ENCODE measurements around the gene NETO2.
"Not testable (repeated sequence)": the region's sequence is repeated elsewhere in the genome, so short reads cannot be mapped to it uniquely, and the experiment has no call there.

Gene NETO2

DNA sequence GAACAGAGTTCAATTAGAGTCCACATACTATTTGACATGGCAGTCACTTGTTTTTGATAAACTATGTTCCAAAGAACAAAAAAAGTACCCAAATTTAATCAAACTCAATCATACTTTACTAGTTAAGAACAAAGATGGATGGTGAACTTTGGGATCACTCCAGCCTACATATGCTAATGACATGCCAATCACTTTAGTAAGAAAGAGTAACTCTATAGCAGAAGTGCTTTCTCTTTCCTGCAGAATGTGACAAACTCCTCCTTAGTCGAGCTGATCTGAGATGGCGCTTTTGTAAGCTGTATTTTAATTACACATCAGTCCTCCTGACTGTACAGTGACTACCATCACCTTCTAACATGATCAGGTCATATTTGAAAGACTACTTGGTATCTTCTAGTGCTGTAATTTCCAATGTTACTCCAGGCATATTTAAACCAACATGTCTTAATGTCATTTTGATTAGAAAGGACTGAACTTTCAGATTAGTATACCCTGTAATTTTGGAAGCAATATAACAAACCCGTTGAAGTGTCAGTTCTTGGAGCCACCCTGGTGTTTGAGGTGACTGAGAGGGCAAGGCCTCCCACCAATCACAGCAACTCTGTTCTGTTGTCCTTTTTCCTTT, 4.1 kb downstream of the NETO2 start:
- no peak overlapping the region for H3K4me3 ChIP-seq (ENCODE audit: low read length)
- DNase-seq (ENCODE audit: low read depth, low spot score) = no peak

DNA sequence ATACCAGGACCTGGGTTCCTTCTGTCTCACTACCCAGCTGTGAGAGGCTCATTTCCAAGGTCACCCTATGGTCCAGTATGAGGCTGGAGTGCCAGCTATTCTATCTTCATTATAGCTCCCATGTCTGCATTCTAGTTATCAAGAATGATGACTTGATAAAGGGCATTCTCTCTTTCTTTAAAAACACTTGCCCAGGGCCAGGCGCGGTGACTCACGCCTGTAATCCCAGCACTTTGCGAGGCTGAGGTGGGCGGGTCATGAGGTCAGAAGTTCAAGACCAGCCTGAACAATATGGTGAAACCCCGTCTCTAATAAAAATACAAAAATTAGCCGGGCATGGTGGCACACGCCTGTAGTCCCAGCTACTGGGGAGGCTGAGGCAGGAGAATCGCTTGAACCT, 5.8 kb downstream of the NETO2 start:
- DNase-seq (ENCODE audit: low read depth, low spot score); H3K4me3 ChIP-seq (ENCODE audit: low read length): not testable (repeated sequence)

DNA sequence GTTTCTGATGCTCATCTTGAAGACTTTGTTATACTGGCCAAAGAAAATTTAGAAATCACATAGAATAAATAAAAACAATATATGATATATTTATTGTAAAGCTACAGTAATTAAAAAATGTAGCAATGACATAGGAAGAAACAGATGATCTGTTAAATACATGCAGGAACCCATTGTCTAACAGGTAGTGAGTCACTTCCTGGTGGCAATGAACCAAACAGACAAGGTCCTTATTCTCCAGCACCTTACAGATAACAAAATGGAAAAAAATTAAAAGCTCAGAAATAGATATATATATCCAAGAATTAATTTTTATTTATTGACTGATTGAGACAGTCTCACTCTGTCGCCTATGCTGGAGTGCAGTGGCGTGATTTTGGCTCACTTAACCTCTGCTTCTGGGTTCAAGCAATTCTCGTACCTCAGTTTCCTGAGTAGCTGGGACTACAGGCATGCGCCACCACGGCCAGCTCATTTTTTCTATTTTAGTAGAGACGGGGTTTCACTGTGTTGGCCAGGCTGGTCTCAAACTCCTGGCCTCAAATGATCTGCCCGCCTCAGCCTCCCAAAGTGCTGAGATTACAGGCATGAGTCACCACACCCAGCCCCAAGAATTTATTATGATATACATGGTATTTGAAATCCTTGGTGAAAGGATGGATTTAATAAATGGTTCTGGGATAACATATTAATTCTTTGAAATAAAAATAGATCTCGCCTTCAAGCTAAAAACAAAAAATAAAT, 7.5 kb downstream of the NETO2 start:
- DNase-seq (ENCODE audit: low read depth, low spot score) = no peak
- H3K4me3 ChIP-seq (ENCODE audit: low read length) = no peak overlapping the region

DNA sequence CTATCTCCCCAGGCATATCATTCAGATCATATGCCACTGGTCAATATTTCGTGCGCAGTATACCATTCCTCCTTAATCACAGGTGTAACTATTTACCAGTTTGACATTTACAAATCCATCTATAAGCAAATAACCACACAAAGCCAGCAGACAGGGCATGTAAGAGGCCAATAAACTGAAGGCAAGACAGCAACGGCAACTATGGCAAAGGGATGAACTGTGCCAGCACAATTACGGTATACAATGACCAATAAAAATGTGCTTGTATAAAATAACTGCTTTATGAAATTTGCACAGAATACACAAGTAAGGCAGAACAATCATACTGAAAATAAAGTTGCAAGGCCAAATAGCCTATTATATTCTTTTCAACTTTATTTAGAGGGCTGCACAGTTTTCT, 9.2 kb downstream of the NETO2 start:
- no peak overlapping the region for H3K4me3 ChIP-seq (ENCODE audit: low read length)
- DNase-seq (ENCODE audit: low read depth, low spot score) = no peak

DNA sequence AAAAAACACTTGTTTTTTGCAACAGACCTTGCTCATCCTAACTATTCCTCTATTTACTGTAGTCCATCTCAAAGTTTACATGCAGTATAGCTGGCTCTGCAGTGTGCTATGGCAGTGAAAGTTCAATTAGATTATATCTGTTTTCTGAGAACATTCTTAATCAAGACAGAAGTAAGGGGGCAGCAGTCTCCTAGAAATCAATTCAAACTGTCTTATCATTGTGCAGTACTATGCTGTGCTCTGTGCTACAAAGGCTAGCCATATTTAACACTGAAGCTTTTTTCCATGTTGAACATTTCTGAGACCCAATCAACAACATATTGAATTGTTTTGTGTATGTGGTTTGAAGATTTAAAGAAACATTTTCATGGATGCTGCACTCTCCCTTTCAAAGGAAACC, 11.4 kb downstream of the NETO2 start:
- no peak overlapping the region for H3K4me3 ChIP-seq (ENCODE audit: low read length)
- DNase-seq (ENCODE audit: low read depth, low spot score) = no peak

DNA sequence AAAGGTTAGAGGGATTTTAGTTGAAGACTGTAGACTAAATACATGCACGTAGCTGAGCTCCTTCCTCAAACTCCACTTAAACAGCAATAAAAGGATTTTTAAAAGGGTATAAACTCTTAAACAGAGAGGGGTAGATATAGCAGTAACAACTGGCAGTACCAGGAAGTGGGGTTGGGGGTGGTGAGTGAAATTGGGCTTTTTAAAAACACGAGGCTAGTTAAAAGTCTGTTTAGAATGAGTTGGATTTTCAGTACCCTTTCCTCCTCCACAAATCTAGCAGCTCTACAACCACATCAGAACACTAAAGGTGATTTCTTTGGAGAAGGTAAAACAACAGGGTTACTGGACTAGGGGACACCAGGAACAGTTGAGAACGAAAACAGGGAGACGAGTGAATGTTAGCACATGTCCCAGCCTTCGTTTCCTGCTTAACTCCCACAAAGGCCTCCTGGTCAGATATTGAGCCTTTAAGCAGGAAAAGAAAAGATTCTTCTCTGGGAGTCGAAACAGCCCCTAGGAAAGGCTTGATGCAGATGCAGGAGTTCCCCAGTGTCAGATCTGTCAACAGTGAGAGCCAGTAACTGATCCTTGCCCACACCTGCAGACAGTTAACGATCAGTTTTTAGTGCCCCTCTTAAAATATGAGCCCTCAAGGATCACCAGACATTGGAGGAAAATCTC, 13.8 kb downstream of the NETO2 start:
- H3K4me3 ChIP-seq (ENCODE audit: low read length) = peak overlapping the region; percentile 24
- DNase-seq (ENCODE audit: low read depth, low spot score) = no peak

DNA sequence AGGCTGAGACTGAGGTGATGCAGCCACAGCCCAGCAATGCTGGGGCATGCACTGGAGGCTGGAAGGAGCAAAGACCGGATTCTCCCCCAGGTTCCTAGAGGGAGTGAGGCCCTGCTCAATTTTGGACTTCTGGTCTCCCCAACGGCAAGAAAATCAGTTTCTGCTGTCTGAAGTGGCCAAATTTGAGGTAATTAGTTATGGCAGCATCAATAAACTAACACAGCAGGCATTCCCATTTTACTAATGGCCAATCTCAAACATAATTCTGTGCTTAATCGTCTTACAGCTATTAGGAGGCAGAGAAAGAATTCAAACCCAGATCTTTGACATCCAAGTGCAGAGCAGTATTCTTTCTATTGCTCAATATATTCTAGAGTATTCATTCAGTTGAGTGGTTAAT, 16.2 kb downstream of the NETO2 start:
- H3K4me3 ChIP-seq (ENCODE audit: low read length) = no peak overlapping the region
- DNase-seq (ENCODE audit: low read depth, low spot score) = no peak

DNA sequence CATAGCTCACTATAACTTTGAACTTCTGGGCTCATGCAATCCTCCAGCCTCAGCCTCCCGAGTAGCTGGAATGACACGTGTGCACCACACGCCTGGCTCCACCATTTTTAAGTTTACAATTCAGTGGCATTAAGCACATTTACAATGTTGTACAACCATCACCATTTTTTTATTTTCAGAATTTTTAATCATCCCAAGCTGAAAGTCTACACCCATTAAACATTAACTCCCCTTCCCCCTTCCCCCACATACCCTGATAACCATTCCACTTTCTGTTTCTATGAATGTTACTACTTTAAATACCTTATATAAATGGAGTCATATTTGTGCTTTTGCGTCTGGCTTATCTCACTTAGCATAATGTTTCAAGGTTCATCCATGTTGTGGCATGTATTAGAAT, 18.0 kb downstream of the NETO2 start:
- H3K4me3 ChIP-seq (ENCODE audit: low read length) = no peak overlapping the region
- DNase-seq (ENCODE audit: low read depth, low spot score) = no peak

DNA sequence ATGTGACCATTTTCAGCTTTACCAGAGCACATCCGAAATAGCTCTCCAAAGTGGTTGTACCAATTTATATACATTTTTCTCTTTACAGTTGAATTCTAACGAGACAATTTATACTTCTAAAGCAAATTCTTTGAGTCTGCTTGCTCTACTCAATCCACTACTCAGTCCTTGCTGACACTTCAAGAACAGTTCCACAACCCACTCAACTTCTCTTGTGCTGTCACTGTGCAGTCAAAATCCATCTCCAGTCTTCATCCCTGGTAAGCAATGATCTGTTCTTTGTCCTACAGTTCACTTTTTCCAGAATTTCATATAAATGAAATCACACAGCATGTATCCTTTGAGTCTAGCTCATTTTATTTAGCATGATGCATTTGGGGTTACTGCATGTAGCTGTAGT, 30.6 kb downstream of the NETO2 start:
- DNase-seq (ENCODE audit: low read depth, low spot score) = no peak

DNA sequence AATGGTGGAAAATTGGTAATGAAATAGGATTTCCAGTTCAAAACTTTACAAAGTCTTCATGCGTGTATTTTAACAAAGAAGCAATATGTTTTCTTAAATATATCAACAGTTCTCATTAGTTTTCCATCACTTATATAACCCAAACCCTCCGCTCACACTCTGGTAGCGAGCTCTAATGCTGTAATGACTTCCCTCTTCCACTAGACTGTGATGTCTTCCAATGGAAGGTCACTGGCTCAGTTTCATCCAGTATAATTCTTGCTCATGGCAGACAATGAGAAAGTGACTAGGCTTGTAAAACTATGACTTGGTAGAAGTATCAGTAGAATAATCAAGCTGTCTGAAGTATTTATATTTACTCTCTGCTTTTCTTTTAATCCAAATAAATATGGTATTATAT, 32.8 kb downstream of the NETO2 start:
- peak; percentile 20 for DNase-seq (ENCODE audit: low read depth, low spot score)

More for the DNA sequence above, 30.6 kb downstream of the NETO2 start:
- no peak overlapping the region for H3K4me3 ChIP-seq (ENCODE audit: low read length)

DNA sequence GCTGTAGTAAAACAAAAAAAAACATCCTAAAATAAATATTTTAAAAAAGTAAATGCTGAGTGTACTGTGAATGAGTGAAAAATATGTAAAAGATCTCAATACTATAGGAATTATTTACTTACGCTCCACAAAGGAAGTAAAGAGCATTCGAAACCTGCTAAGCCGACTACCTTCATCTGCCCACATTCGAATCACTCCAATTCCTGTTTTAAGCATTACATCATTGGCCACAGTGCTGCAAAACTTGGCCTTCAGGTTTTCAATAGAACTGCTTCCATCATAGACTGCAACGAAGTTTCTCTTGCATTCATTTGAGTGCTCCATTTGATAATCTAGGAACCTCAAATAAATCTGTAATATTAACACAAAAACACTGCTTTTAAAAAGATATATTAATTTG, 34.4 kb downstream of the NETO2 start:
- DNase-seq (ENCODE audit: low read depth, low spot score) = no peak
- H3K4me3 ChIP-seq (ENCODE audit: low read length) = no peak overlapping the region

More for the DNA sequence above, 32.8 kb downstream of the NETO2 start:
- H3K4me3 ChIP-seq (ENCODE audit: low read length) = no peak overlapping the region

DNA sequence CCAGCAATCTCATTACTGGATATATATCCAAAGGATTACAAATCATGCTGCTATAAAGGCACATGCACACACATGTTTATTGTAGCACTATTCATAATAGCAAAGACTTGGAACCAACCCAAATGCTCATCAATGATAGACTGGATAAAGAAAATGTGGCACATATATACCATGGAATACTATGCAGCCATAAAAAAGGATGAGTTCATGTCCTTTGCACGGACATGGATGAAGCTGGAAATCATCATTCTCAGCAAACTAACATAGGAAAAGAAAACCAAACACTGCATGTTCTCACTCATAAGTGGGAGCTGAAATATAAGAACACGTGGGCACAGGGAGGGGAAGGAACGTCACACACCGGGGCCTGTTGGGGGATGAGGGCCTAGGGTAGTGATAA, 40.8 kb downstream of the NETO2 start:
- DNase-seq (ENCODE audit: low read depth, low spot score); H3K4me3 ChIP-seq (ENCODE audit: low read length): not testable (repeated sequence)

DNA sequence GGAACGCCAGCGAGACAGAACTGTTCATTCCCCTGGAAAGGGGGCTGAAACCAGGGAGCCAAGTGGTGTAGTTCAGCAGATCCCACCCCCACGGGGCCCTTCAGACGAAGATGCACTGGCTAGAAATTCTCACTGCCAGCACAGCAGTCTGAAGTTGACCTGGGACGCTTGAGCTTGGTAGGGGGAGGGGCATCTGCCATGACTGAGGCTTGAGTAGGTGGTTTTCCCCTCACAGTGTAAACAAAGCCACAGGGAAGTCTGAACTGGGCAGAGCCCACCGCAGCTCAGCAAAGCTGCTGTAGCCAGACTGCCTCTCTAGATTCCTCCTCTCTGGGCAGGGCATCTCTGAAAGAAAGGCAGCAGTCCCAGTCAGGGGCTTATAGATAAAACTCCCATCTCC, 46.6 kb downstream of the NETO2 start:
- not testable (repeated sequence) for H3K4me3 ChIP-seq (ENCODE audit: low read length); DNase-seq (ENCODE audit: low read depth, low spot score)

DNA sequence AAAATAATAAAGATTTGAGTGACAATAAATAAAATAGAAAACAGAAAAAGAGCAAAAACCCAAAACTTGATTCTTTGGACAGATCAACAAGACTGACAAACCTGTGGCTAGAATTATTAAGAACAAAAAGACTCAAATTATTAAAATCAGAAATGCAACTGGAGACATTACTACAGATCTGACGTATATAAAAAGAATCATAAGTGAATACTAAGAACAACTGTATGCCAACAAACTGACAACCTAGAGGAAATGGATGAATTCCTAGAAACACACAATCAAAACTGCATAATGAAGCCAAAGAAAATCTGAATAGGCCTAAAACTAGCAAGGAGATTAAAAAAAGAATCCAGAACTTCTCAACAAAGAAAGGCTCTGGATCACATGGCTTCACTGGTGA, 47.4 kb downstream of the NETO2 start:
- no peak overlapping the region for H3K4me3 ChIP-seq (ENCODE audit: low read length)
- no peak for DNase-seq (ENCODE audit: low read depth, low spot score)

DNA sequence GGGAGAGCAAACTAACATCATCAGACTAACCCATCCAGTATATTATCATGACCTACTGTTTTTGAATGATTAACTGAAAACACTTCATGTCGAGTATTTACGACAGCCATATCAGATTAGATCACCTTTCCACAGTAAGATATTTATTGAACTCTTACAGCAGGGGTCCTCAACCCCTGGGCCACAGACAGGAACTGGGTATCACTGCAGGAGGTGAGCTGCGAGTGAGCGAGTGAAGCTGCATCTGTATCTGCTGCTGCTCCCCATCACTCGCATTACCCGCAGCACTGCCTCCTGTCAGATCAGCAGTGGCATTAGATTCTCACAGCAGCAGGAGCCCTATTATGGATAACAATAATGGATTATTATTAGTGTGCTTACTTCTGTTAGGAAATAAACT, 59.5 kb downstream of the NETO2 start:
- no peak overlapping the region for H3K4me3 ChIP-seq (ENCODE audit: low read length)
- no peak for DNase-seq (ENCODE audit: low read depth, low spot score)

DNA sequence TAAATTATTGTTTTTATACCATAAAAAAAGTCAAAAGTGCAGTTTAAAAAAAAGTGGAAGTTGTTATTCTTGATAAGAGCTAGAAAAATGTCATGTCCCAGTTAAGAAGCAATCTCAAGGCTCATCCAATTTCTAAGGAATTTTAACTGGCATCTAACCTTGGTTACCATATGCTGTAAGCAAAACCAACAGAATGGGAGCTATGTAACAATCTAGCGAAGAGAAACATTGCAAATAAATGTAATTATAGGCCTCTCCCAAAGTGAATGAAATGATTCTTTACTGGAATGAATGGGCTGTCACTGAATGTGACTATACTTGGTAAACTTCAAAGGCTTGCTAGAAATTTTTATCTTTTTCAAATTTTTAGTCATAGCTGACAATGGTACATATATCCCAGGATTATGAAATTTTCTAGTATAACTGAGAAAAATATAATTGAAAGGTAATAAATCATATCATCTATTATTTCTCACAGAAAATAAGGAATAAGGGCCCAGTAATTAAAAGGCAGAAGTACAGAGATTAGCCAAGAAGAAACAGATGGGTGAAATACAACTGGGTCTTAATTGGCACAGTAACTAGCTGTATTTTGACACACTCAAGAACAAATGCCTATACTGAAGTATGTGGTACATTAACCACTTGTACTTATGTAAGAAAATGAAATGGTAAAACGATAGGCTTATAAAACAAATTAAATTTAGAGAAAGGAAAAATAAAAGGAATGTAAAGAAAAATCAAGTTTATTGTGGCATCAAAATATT, 61.5 kb downstream of the NETO2 start:
- no peak overlapping the region for H3K4me3 ChIP-seq (ENCODE audit: low read length)
- no peak for DNase-seq (ENCODE audit: low read depth, low spot score)

DNA sequence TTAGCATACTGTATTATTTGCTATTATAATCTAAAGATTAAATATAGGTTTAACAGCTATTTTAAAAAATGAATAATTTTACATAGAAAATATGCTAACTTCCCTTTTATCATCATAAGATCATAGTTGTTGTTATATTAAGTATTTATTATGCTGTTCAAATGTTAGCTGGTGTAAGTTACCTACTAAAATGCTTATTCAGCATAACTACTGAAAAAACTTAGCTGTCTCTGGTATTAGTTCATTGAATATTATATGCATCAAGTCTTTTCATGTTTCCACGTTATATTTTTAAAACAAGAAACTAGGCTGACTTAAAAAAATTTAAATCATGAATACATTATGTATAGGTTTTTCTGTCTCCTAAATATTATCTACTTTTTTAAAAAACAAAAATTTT, 62.6 kb downstream of the NETO2 start:
- no peak overlapping the region for H3K4me3 ChIP-seq (ENCODE audit: low read length)

DNA sequence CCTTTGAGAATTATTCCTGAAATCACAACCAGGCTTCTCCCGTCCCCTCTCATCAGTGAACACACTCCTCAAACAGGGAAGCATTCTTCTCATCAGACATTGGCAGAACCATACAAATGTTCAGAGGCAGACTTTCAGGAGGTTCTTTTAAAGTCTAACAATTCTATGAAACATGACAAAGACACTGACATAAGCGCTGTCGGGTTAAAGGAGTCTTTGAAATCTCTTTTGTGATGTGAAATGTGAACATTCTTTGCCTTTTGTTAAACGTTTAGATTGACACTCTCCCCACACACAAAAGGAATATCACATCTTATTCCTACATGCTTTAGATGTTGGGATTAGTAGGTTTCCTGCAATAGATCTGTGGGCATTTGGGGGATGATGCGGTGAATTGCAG, 63.9 kb downstream of the NETO2 start:
- H3K4me3 ChIP-seq (ENCODE audit: low read length) = no peak overlapping the region

More for the DNA sequence above, 62.6 kb downstream of the NETO2 start:
- no peak for DNase-seq (ENCODE audit: low read depth, low spot score)

DNA sequence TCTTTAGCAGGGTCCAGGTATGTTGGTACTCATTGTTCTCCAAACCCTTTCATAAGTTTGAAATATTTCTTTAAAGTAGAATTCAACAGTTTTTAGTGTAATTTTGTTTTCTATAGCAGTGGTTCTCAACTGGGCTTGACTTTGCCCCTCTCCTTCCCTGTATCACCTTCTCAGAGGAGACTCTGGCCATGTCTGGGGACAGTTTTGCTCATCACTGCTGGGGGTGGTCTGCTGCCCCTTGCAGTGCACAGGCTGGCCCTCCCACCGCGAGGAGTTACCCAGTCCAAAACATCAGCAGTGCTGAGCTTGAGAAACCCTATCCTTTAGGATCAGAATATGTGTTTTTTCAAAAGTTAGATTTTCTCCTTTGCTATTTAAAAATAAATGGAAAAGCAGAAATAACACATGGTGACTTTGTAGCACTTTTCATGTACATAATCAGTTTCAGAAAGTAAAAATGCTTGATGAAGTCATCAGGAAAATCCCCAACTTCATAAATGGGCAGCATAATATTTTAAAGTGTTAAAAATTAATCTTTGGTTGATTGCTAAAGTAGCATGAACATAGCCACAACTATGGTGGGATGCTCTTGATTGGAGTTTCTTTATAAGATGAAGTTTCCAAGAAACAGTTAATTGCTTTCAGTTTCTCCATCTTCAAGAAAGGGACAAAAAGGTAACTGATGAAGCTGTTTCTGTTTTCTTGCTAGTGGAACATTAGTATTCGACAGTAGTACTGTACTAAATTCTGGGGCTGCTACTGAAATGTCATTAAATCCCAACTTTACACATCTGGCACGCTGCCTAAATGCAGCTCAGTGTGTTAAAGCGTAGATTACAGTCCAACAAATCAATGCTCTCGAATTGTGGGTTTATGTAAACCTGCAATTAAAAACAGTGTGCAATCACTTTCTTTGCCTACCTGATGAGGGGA, 70.3 kb downstream of the NETO2 start:
- no peak overlapping the region for H3K4me3 ChIP-seq (ENCODE audit: low read length)
- DNase-seq (ENCODE audit: low read depth, low spot score) = no peak

More for the DNA sequence above, 63.9 kb downstream of the NETO2 start:
- DNase-seq (ENCODE audit: low read depth, low spot score) = no peak
